OCI-M1 (cell line): ENCODE results near the gene ART1.

Source experiments
- DNase-seq: peaks from one replicate; lab custom pipeline; 2025; lab: John Stamatoyannopoulos, UW

Gene ART1

DNA sequence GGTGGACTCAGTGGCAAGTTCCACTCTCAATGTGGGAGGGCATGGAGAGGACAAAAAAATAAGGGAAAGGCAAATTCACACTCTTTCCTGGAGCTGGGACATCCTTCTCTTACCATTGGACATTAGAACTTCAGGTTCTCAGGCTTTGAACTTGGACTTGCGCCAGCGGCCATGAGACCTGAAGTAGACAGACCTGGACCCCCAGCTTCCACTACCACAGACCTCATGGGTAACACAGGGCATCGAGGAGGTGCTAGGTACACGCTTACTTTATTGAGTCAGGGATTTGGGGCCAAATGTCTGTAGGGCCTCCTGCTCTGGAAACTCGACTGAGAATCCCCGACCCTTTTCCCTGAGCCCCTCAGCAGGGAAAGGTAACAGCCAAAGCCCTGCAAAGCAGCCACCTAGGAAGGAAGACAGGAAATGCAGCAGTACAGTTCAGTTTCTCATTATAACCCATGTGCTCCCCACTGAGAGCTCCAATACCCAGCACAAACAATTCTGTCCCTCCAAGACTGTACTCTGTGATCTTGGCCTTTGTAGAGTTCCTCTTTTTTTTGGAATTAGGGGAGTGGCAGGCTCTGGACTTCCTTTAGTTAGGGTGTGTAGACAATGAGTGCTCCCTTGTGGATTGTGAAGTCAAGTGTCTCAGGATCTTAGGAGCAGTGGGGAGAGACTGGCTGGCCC, 20.6 kb downstream of the ART1 start:
- DNase-seq, result peak; percentile 31

DNA sequence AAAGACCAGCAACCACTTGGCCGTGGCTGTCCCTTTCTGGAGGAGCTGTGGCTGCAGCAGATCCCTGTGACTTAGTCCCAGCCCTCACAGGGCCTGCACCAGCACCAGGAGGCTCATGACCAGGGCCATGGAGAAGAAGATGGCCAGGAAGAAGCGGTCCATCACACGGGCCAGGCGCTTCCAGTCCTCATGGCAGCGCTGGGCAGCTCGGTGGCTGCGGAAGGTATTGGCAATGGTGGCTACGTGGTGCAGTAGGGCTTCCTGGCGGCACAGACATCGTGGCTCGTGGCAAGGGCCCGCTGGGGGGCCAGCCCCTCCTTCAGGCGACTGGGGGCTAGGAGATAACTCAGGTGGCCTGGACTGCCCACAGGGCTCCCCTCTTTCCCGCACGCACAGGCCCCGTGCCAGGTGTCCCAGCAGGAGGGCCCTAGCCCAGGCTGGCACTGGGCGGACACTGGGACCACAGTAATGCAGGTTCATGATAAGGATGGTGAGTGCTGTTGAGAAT, 21.1 kb downstream of the ART1 start:
- no peak for DNase-seq

DNA sequence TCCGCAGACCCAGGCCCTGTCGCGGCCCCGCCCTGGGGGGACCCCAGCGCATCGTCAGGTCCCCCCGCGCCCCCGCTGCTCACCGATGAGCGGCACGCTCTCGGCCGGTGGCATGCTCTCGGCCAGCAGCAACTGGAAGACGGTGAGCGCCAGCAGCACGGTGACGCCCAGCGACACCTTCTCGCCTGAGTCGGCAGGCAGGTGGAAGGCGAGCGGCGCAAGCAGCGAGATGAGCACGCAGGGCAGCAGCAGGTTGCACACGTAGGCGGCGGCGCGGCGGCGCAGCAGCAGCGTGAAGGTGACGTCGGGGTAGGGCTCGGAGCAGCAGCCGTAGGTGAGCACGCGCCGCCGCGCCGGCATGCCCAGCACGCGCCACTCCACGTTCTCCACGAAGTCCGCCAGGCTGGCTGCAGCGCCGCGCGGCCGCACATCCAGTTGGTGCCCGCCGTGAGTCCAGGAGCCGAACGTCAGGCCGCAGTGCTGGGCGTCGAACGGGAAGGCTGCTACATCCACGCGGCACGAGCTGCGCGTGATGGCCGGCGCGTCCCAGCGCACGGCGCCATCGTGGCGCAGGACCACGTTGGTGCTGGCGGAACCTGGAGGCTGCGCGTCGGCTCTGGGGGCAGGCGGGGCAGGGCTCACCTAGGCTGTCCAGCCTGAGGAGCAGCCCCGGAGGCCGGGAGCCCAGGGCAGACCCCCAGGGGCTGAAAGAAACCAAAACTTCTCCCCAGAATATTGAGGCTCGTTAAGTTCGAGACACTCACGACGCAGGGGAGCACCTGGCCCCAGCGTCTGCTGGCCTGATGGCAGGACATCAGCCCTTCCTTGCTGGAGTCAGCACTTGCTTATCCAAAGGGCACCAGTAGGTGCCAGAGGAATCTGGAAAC, 22.5 kb downstream of the ART1 start:
- DNase-seq, result no peak

DNA sequence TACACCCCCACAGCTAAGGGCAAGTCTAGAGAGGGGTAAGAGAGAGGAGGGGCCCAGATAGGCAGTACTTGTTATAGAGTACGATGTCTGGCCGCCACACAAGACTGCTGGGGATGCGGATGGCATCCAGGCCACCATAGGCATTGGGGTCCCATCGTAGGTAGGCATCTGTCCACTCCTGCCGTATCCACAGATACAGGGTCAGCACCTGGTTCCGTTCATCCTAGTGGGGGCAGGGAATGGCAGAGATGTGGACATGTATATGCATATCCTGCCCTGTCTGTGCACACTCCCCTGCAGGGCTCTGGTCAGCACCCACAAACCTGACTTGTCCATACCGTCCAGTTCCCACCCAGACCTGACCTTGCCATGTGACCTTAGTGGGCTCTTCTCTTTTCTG, 24.2 kb downstream of the ART1 start:
- DNase-seq, result no peak

DNA sequence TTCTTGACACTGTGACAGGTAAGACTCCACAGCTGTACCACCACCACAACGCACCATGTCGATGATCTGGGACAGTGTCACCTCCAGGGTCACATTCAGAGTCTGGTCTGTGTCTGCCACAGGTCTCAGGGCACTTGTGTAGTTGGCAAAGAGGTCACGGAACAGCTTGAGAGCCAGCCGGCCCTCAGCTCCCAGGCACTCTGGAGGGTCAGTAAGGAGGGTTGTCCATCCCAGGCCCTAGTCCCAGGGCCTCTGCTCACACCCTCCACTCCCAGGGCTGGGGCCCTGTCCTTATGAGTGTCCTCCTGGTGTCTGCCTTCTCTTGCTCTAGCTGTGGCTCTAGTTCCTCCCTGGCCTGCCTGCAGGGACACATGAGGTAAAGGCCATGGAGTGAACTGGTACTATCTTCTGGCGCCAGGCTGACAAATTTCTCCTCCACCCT, 24.8 kb downstream of the ART1 start:
- DNase-seq, result no peak

DNA sequence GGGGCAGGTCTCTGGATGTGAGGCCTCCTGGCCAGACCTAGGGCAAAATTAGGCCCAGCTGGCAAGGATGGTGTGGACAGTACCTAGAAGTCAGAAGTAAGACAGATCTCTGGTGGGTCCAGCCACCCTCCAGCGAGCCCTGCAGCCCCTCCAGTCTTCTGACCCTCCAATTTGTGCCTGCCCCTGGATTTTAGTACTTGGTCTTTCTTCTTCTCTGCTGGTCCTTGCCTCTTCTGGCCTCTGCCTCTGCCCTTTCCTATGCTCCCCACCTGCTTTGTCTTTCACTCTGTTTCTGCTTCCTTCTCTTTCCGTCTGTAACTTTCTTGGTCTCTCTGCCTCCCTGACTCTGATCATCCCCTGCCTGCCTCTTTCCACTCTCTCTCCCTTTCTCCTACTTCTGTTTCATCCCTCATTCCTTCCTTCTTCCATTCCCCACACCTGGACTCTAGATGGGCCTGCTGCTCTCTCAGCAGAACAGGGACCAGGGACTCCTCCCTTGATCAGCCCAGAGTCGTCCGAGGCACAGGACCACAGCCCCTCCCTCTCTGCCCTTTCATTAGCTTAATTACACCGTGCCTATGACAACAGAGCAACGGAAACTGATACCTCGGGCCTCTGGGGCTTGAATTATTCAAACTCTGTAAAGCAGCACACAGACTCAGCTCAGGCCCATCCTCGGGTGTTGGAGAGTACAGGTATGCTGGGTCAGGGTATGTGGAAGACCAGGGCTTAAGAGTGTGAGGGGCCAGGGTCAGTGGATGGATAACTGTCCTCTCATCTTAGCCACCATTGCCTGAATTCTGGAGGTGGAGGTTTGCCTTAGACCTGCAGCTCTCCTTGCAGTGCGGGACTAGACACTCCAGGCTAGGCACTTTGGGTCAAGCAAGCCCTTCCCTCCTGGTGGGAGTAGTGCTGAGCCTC, 26.7 kb downstream of the ART1 start, which contains the start of gene CHRNA10:
Gene CHRNA10 (minus strand): TSS at position 51 of the 921 bp plus-strand sequence. CDS start 72 bp downstream, outside the sequence.
- no peak for DNase-seq

DNA sequence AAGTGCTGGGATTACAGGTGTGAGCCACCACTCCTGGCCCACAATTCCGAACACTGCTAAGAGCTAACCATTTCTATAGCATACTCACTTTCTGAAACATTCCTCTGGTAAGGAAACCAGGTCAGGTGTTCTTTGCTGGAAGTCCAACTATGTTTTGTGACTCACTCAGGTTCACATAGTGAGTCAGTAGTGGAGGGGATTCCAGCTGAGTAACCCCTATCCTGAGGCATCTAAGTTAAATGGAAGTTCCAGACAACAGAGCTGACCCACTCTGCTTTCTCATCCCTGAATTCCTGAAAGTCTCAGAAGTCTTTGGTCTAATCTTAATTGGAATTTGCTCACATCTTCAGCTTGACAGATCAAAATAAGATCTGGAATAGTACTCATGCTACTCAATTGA, 29.3 kb downstream of the ART1 start:
- DNase-seq, result no peak

DNA sequence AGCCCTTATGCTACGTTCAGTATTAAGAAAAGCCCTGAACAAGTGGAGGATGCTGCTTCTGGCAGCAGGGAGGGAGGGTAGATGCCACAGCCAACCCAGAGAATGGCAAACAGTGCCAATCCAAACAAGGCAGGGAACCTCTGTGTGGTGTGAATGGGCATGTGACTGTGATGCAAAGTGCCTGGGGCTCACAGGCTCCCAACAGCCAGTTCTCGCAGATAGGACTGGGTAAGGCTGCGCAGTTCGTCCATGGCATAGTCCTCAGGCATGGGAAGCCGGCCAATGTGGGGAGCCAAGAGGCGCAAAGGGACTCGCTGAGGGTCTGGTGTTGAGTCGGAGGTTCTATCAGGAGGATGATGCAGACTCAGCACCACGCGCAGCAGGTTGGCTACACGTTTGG, 31.0 kb downstream of the ART1 start:
- DNase-seq, result no peak

DNA sequence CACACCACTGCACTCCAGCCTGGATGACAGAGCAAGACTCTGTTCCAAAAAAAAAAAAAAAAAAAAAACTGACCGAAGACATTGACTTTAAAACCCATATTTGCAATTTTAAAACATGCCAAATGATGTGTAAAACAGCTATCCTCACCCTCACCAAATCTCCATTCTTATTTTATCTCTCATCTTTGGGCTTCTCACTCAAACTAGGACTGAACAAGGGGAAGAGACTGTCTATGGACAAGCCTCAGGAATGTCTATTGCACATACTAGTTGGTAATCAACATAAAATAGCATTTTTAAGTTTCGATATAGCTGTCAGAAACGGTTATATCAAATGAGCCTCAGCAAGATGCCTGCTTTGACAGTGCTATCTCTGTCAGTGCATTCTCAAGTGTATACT, 34.1 kb downstream of the ART1 start:
- no peak for DNase-seq

DNA sequence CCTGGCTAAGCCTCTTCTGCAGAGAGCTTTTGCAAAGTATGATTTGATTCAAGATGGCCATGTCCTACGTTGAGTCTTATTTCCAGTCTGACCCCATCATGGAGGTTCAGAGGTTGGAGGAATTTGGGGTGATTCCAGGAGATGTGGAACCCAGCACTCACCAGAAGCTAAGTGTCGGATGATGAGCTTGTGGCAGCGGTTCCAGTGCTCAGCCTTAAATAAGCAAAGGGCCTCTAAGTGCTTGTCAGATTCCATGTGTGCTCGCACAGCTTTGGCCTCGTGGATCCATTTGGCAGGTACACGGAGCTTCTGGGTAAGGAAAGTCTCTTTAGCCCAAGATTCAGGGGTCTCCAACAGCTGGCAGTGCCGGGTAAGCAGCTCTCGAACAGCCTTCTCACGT, 38.1 kb downstream of the ART1 start:
- DNase-seq, result no peak

DNA sequence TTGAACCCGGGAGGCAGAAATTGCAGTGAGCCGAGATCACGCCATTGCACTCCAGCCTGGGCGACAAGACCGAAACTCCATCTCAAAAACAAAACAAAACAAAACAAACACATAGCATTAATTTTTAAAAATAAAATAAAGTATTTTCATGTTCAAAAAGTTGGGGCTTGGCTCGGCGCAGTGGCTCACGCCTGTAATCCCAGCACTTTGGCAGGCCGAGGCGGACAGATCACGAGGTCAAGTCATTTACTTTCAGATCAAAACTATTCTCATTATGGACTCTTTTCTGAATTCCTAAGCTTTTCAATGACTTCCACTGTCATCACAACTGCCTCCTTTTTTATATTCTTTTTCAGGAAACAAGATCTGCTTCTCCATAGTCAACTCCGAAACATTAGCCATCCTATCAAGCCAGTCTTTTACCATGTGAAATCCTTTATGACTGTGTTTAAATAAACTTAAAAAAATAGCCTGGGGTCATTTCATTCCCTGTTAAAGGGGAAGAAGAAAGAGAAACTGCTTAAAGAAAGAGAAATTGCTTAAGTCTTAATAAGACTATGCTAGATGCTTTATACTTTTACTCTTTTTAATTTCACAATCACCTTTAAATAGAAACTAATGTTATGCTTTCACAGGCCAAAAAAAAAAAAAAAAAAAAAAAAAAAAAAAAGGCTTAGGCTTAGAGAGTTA, 39.3 kb downstream of the ART1 start:
- DNase-seq, result no peak

DNA sequence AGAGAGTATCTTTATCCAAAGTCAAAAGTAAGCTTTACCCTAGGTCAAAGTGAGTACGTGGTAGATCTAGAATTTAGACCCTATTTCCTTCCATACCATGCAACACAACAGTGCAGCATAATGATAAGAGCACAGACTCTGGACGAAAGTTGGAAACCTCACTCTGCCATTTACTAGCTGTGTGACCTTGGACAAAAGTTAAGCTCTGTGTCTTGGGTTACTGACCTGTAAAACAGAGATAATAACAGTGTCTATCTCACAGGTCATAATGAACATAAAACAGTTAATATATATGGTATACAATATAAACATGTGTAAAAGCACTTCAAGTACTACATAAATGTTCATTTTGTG, 39.9 kb downstream of the ART1 start:
- DNase-seq, result peak; percentile 20

DNA sequence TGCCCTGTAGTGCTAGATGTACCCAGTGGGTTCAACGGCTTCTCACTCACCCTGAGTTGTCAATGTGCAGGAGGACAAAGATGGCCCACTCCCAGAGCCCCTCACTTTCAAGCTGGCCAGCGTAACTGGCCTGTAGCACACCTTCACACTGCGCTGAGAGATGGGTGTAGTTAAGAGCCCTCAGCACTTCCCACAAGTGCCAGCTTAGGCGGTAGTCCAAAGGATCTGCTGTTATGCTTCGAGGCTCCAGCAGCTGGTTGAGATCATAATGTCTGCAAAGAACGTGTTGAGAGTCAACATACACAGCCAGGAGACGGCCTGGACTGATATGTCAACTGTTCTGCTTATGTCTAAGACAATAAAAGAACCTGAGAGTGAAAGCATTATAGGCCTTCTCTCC, 41.0 kb downstream of the ART1 start:
- DNase-seq, result no peak

DNA sequence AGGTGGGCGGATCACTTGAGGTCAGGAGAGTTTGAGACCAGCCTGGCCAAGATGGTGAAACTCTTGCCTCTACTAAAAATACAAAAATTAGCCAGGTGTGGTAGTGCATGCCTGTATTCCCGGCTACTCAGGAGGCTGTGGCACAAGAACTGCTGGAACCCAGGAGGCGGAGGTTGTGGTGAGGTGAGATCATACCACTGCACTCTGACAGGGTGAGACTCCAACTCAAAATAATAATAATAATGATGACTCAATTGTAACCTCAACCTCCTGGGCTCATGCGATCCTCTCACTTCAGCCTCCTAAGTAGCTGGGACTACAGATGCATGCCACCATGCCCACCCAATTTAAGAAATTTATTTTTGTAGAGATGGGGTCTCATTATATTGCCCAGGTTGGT, 41.8 kb downstream of the ART1 start:
- no peak for DNase-seq

DNA sequence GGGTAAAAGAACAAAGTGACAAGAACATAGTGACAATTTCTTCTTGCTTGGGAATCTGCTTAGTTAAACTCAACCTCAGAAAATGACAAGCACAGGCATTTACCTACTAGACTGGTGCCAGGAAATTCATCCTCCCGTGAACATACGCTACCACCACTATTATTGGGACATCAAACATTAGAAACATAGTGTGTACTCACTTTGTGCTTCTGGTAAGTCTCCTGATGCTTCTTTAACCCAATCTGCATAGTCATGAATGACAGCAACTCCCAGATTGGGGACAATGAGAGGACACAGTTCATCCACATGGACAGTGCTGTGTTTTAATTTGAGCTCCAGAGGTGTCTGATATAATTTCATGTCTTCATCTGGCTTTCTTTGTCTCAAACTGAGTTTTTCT, 55.5 kb downstream of the ART1 start:
- no peak for DNase-seq

DNA sequence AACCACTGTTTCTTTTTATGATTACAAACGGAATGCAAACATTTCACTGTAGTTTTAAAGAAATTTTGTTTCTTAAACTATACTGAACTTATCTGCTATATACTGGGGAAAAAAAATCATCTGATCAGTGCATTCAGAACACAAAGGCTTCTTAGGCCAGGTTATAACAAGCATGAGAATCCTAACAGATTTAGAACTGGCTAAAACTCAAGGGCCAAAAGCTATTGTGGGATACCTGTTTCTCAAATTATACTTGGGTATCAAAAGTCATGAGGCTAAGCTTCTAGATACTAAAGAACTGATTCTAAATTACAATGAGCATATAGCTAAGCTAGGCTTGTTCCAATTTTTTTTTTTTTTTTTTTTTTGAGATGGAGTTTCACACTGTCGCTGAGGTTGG, 56.0 kb downstream of the ART1 start:
- DNase-seq, result no peak

DNA sequence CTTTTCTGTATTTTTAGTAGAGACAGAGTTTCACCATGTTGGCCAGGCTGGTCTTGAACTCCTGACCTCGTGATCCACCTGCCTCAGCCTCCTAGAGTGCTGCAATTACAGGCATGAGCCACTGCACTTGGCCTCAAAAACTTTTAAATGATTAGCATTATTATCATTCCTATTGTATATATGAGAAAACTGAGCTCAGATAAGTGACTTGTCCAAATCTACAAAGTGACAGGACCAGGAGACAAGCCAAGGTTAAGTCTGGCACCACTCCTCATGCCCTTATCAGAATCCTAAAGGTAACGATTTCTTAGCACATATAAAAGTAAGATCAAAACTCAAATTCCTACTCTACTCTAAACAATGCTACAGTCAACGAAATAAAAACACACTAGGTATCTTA, 58.5 kb downstream of the ART1 start:
- DNase-seq, result no peak

DNA sequence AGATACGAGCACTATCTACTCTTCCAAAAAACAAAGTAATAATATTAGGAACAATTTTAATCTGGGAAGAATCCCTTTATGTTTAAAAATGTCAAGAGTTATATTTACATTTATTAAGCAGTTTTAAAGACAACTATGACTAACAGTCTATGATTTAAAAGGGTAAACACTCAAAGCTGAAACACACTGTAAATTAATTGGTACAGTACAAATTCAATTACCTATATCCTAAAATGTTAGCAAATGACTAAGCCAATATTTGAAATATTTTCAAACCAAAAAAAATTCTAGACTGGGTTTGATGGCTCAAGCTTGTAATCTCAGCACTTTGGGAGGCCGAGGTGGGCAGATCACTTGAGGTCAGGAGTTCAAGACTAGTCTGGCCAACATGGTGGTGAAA, 62.2 kb downstream of the ART1 start:
- DNase-seq, result no peak

DNA sequence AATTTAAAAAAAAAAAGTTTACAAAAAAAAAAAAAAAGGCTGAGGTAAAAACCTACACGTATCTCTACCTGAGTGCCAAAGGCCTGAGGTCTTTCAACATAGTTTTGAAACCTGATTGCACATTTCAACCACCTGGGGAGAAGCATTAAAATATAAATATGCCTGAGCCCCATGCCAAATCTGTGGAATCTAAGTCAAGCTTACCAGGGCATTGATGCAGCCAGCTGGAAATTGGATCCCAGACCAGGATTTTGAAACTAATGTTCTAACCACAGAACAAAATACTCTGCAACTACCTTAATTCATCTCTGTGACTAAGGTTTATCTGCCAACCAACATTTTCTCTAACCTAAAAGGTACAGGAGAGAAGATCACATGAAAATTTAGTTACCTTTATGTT, 65.0 kb downstream of the ART1 start:
- DNase-seq, result no peak

DNA sequence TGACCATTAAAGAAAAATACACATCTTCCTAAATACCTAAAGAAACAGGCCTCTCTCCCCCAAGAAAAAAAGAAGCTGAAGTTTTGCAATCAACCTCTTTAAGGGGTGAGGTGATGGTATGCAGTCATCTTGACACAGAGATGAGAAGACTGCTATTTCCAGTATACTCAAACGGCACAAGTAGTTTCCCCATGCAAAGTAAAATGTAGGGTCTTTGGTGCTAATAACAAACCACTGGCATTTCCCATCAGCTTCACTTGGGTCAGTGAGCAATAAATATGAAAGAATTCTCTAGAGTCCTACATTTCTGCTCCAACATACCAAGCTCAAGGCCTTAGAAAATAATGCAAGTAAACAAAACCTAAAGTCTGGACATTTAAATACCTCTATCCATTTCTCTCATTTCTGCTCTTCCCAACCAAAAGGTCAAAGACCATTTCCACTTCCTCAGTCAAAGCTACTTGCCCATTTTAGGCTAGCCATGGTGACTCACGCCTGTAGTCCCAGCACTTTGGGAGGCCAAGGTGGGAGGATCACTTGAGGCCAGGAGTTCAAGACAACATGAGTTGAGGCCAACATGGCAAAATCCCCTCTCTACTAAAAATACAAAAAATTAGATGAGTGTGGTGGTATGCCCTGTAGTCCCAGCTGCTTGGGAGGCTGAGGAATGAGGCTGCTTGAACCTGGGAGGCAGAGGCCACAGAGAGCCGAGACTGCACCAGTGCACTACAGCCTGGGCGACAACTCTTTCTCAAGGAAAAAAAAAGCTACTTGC, 65.7 kb downstream of the ART1 start:
- DNase-seq, result no peak

DNA sequence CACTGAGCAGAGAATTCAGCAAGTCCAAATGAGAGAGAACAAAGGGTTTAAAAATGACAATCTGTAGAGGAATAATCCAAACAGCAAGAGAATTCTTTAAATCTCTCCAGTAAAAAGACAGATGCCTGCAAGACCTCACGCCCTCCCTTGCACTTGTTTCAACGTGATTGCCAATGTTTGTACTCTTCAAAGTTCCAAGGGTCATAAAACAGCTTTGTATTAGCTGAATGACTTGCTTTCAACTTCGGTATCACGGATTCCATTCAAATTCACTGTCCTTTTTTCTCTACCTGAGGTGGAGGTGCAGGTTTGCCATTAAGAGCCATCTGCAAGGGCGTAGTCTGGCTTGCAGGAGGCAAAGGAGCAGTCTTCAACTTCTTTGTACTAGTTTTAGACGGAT, 67.3 kb downstream of the ART1 start:
- no peak for DNase-seq
